Suprapubic skin (tissue), 4 donors: ENCODE data around the gene PIK3R1. TPM values are rescaled to one million over a fixed set of nuclear protein-coding genes. Genes with fewer than 3 reads are reported as not detected.

Experiments used
- DNase-seq, 2 donors: peaks; one replicate each; pipeline ENCODE4 v3.0.0-alpha.2; 2019; ENCODE audit warnings: low spot score in 2 of 2
- H3K27ac ChIP-seq: fragments of 200-600 bp; sonication (generic); one replicate; pipeline ENCODE4 v1.5.1; 2019
- H3K27me3 ChIP-seq: fragments of 200-600 bp; sonication (generic); one replicate; pipeline ENCODE4 v1.5.1; 2019
- H3K36me3 ChIP-seq: fragments of 200-600 bp; sonication (generic); one replicate; pipeline ENCODE4 v1.5.1; 2019
- H3K4me1 ChIP-seq: fragments of 200-600 bp; sonication (generic); one replicate; pipeline ENCODE4 v1.5.1; 2019
- H3K4me3 ChIP-seq: fragments of 200-600 bp; sonication (generic); one replicate; pipeline ENCODE4 v1.5.1; 2019; ENCODE audit warnings: mild to moderate bottlenecking
- H3K9me3 ChIP-seq: fragments of 200-600 bp; sonication (generic); one replicate; pipeline ENCODE4 v1.5.1; 2019
- EP300 ChIP-seq: sonication (generic); formaldehyde crosslinking; IDR thresholded peaks from one replicate; pipeline ENCODE4 v1.6.1; 2017; ENCODE audit warnings: antibody characterized with exemption
- POLR2A ChIP-seq, 2 donors: fragments of 450-650 bp; IDR thresholded peaks; one replicate each; pipeline ENCODE4 v1.6.1; 2017; ENCODE audit warnings: antibody characterized with exemption in 2 of 2, mild to moderate bottlenecking in 2 of 2, moderate library complexity in 2 of 2
- POLR2AphosphoS5 ChIP-seq, 3 donors: sonication (generic); formaldehyde crosslinking; IDR thresholded peaks; one replicate each; pipeline ENCODE4 v1.6.1; 2017; ENCODE audit warnings: antibody characterized with exemption in 3 of 3
- WGBS: methylation state at CpG from one replicate; pipeline ENCODE4 v1.1.5; 2018; 5-methylcytosine and 5-hydroxymethylcytosine counted together
- total RNA-seq, 4 donors: library from RNA; depleted of rRNA; stranded (reverse); fragments of >200 nt; gene quantifications; one replicate each; pipeline ENCODE4 v1.1.0, GENCODE V29; 2016
- TF ChIP-seq, protein P1 (sequence below), 2 donors: fragments of 200-600 bp in 1 of 2; fragments of 450-650 bp in 1 of 2; sonication (generic) in 1 of 2; IDR thresholded peaks; one replicate each; pipeline ENCODE4 v1.5.1; 2016 to 2019; ENCODE audit warnings: antibody characterized with exemption in 2 of 2, mild to moderate bottlenecking in 1 of 2, moderate library complexity in 1 of 2

The PIK3R1 gene
- total RNA-seq, 4 donors from 2014 or later: 96.5 to 257 (median 181) TPM

DNA sequence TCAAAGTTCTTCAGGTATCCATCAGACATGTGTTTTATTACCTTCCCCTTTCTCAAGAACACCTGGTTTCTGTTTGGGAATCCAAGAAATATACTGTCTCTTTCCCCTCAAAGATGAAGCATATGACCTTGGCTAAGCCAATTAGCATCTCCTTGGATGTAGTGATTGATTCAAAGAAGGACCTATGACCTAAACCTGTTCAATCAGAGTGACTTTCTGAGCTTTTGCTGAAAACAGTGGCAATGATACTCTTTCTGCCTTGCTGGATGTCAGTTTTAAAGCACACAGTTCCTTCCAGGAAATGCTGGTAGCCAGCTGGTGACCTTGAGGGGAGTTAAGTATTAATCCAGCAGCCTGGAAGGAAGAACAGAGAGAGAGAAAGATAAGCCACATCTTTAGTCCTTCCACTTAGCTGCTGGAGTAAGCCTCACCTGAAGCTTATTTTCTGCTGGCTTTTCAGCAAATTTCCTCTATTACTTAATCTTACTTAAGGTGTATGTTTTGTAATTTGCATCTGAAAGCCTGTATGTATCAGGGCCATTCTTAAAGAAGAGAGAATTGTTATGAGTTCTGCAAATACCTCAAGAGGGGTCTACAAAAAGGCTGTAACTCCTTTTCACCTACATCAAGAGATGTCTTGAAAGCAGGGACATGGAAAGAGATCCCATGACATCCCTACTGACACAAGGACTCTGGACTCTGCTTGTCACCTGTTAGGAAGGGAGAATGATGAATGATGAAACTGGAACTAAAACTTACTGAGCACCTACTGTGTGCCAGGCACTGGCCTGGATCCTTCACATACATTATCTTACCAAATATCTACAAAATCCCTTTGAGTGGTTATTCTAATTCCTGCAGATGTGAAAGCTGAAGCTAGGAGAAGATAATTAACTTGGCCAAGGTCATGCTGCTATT is 35.2 kb upstream of the PIK3R1 start:
- no peak for TF ChIP-seq POLR2A (IDR thresholded peaks at IDR 0.05)
- TF ChIP-seq, protein P1, sequence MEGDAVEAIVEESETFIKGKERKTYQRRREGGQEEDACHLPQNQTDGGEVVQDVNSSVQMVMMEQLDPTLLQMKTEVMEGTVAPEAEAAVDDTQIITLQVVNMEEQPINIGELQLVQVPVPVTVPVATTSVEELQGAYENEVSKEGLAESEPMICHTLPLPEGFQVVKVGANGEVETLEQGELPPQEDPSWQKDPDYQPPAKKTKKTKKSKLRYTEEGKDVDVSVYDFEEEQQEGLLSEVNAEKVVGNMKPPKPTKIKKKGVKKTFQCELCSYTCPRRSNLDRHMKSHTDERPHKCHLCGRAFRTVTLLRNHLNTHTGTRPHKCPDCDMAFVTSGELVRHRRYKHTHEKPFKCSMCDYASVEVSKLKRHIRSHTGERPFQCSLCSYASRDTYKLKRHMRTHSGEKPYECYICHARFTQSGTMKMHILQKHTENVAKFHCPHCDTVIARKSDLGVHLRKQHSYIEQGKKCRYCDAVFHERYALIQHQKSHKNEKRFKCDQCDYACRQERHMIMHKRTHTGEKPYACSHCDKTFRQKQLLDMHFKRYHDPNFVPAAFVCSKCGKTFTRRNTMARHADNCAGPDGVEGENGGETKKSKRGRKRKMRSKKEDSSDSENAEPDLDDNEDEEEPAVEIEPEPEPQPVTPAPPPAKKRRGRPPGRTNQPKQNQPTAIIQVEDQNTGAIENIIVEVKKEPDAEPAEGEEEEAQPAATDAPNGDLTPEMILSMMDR (IDR thresholded peaks at IDR 0.05): no peak
- no peak for TF ChIP-seq EP300
- no peak for TF ChIP-seq POLR2AphosphoS5 (IDR thresholded peaks at IDR 0.05)
- no peaks in the 10 kb centered on the region for H3K27me3 ChIP-seq
- no peak overlapping the region for H3K27ac ChIP-seq
- no peaks in the 10 kb centered on the region for H3K9me3 ChIP-seq
- no peak for DNase-seq
- H3K4me1 ChIP-seq: no peaks in the 10 kb centered on the region
- H3K4me3 ChIP-seq: no peak overlapping the region
- no peaks in the 10 kb centered on the region for H3K36me3 ChIP-seq

DNA sequence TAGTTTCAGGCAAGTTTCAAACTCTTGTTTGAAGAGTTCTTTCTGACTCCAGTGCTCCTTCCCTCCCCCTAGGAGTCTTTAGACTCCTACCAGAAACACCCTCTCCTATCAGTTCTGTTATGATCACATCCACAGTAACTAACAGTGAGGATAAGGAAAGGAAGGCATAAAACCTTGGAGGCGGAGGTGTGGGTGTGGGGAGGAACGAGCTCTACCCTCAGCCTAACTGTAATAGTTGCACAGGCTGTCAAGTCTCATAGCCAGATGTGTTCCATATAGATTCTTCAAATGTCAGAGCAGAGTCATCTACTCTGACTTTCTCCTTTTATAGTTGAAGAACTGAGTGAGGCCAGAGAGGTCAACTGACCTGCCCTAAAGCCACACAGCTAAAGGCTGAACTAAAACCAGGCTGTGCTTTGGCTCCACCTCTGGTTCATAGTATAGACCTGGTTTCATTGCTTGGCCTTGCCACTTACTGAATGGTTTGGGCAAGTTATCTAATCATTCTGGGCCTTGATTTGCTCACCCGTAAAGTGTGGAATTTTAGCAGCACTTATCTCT is 34.4 kb upstream of the PIK3R1 start:
- no peak overlapping the region for H3K27ac ChIP-seq
- WGBS: 95% methylated on average over 3 of the region's 3 CpGs
- no peak for DNase-seq
- H3K4me3 ChIP-seq: no peak overlapping the region
- H3K27me3 ChIP-seq: no peaks in the 10 kb centered on the region
- no peaks in the 10 kb centered on the region for H3K9me3 ChIP-seq
- no peaks in the 10 kb centered on the region for H3K36me3 ChIP-seq
- no peak for TF ChIP-seq POLR2AphosphoS5 (IDR thresholded peaks at IDR 0.05)
- no peak for TF ChIP-seq POLR2A (IDR thresholded peaks at IDR 0.05)
- TF ChIP-seq, protein P1 (IDR thresholded peaks at IDR 0.05): no peak
- no peak for TF ChIP-seq EP300
- no peaks in the 10 kb centered on the region for H3K4me1 ChIP-seq

DNA sequence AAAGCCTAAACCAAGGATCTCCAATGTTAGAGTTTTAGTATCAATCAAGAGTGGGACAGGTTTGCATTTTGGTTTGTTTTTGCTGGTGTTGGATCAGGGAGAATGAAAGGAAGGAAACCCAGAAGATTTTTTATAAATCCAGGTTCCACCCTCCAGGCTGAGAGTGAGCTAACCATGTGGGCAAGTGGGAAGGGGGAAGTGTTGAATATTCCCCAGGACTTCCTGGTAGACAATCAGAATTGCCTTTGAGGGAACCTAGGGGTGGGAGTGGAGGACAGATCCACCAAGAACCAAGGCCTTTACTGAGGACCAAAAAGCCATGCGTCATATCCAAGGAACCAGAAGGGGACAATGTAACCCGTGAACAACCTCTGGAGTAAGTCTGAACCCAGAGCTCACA is 33.5 kb upstream of the PIK3R1 start:
- WGBS: 100% methylated on average over 2 of the region's 2 CpGs
- H3K4me1 ChIP-seq: no peaks in the 10 kb centered on the region
- no peak overlapping the region for H3K27ac ChIP-seq
- DNase-seq: no peak
- no peaks in the 10 kb centered on the region for H3K9me3 ChIP-seq
- H3K27me3 ChIP-seq: no peaks in the 10 kb centered on the region
- no peaks in the 10 kb centered on the region for H3K36me3 ChIP-seq
- no peak overlapping the region for H3K4me3 ChIP-seq
- TF ChIP-seq, protein P1 (IDR thresholded peaks at IDR 0.05): no peak
- TF ChIP-seq EP300 (no peak), POLR2AphosphoS5 (IDR thresholded peaks at IDR 0.05) (no peak), POLR2A (IDR thresholded peaks at IDR 0.05) (no peak)

DNA sequence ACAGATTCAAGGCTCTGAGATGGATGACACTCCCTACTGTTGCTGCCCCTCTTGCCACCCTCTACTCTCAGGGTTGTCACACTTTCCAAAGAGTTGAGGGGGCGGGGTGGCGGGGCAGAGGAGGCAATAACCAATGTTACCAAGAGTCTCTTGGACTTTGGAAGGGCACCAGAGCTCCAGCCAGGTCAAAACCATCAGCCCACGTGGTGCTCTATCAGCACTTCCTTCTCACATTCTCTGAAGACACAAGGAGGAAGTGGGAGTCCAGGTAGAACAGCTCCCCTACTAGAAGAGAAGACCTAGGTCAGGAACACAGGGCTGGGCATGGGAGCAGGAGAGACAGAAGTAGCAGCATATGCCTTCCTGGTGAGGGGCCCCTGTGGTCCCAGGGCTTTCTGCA is 33.0 kb upstream of the PIK3R1 start:
- no peak for TF ChIP-seq POLR2A (IDR thresholded peaks at IDR 0.05)
- TF ChIP-seq EP300: no peak
- TF ChIP-seq POLR2AphosphoS5 (IDR thresholded peaks at IDR 0.05): no peak
- TF ChIP-seq, protein P1 (IDR thresholded peaks at IDR 0.05): no peak
- Histone ChIP-seq H3K27me3 (no peaks in the 10 kb centered on the region), H3K9me3 (no peaks in the 10 kb centered on the region), H3K4me1 (no peaks in the 10 kb centered on the region), H3K36me3 (no peaks in the 10 kb centered on the region), H3K27ac (no peak overlapping the region), H3K4me3 (no peak overlapping the region)
- no peak for DNase-seq
- WGBS: 91% methylated on average over 3 of the region's 3 CpGs

DNA sequence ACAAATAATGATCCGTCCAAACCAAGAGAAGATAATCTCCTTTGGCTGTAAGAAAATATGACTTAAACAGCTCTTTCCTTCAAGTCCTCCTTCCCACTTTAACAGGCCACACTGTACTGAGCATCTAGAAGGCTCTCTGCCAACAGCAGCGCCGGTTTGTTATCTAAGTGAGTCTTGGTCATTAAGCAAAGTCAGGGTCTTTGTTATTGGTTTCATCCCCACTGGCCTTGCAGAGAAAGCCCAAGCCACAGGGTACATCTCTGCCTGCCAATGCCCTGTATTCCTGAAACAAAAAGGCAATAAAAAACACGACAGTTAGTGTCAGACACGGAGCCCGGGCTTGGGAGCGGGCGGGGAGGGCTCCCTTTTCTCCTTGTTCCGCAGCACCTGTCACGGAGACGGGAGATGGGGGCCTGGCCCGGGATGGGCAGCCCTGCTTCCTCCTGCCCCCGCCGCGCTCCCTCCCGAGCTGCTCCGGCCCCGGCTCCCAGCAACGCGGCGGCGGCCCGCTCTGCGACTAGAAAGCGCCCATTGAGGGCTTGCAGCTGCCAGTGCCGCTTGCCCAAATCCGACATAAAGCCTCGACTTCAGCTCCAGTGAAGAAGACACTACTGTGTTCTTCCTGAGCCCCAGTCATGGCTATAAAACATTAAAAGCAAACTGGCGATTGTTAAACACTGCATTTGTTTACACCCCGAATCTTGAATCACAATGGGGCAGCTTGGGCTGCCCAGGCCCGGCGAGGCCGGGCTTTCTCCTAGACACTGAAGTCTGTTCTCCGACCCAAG is 28.1 kb upstream of the PIK3R1 start:
- WGBS: 72% methylated on average over 34 of the region's 34 CpGs
- no peaks in the 10 kb centered on the region for H3K27me3 ChIP-seq
- H3K9me3 ChIP-seq: no peaks in the 10 kb centered on the region
- H3K4me1 ChIP-seq: no peaks in the 10 kb centered on the region
- H3K36me3 ChIP-seq: no peaks in the 10 kb centered on the region
- TF ChIP-seq POLR2A (IDR thresholded peaks at IDR 0.05): no peak
- TF ChIP-seq EP300: no peak
- TF ChIP-seq POLR2AphosphoS5 (IDR thresholded peaks at IDR 0.05): no peak
- DNase-seq: no peak
- H3K4me3 ChIP-seq: no peak overlapping the region
- H3K27ac ChIP-seq: no peak overlapping the region
